Liver (tissue), 3 donors: Measurements from ENCODE around the gene SGK1.

ENCODE experiments used
- ATF3 ChIP-seq: IDR thresholded peaks from 2 replicates; pipeline ENCODE4 v1.6.1; 2016; ENCODE audit warnings: antibody characterized with exemption
- CTCF ChIP-seq: fragments of 150-350 bp; IDR thresholded peaks from 2 replicates; pipeline ENCODE4 v1.5.1; 2017; ENCODE audit warnings: improper control_type of control experiment, low read depth, low read length; ENCODE audit not compliant: missing input control
- GABPA ChIP-seq, 2 donors: IDR thresholded peaks in 1 of 2; conservative IDR thresholded peaks in 1 of 2; 2 replicates each; pipeline ENCODE4 v1.6.1; 2016; ENCODE audit warnings: antibody characterized with exemption in 2 of 2, mild to moderate bottlenecking in 1 of 2, moderate library complexity in 1 of 2
- MAX ChIP-seq: IDR thresholded peaks from 2 replicates; pipeline ENCODE4 v1.6.1; 2016; ENCODE audit warnings: antibody characterized with exemption
- YY1 ChIP-seq: IDR thresholded peaks from 2 replicates; pipeline ENCODE4 v1.6.1; 2016; ENCODE audit warnings: antibody characterized with exemption, mild to moderate bottlenecking
- donor health status: healthy.
- donor health status: healthy.

GRCh38 chr6:134318236-134318973 is 493 bp upstream of the SGK1 start:
- TF ChIP-seq CTCF (no peak), MAX (no peak), ATF3 (no peak), GABPA (IDR thresholded peaks at IDR 0.05 in 1 of 2, conservative IDR thresholded peaks at IDR 0.05 in 1 of 2) (no peak), YY1 (no peak)
